ENCODE measurements around the gene RAP1GAP. TPM values are rescaled to one million over a fixed set of nuclear protein-coding genes. Genes with fewer than 3 reads are reported as not detected.

Gene RAP1GAP
- total RNA-seq, 2 experiments from 2014 or later = 0.20 to 0.44 TPM

DNA sequence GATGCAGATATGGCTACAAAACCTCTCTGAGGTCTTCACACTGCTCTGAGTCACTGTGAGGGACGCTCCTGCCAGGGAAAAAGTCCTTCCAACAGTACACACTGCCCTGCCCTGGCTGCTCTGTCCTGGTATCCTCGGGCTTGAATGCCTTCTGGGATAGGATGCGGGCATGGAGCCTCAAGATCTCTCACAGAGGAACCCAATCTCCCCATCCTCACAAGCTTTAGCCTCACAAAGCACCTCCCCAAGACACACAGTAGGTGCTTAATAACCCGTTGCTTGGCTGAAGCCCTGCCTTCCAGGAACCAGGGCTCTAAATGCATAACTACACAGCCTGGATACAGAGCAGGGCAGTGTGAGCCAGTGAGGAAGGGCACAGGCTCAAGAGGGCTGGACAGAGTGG is 9.2 kb downstream of the RAP1GAP start:
- intact Hi-C loops (cut with DNase I, micrococcal nuclease) = loop anchor here (1.0 to 10.0 kb wide), 11 partner anchors 122 to 443 kb away; partner anchors contain the start of genes USP48 (in 2 of the 2) and ALPL (in 1 of the 2)
- DNase-seq (peak in 1 of 14 experiments; percentile 6), ATAC-seq (ENCODE audit: poor library complexity) (no peak)
- POLR2A ChIA-PET = no interaction called here
- Histone ChIP-seq H3K4me1 (ENCODE audit: insufficient read depth, low read length) (peaks cover 8% of the 10 kb centered on the region), H3K36me3 (ENCODE audit: insufficient read depth, low read length) (no peaks in the 10 kb centered on the region), H3K9me3 (ENCODE audit: control insufficient read depth in 1 of 2, insufficient read depth in 1 of 2, low read length in 2 of 2) (peaks cover 0 to 9% of the 10 kb centered on the region in 2 experiments), H3K27me3 (ENCODE audit: control insufficient read depth in 1 of 2, insufficient read depth in 2 of 2, low read length in 2 of 2) (peaks cover 14 to 21% of the 10 kb centered on the region in 2 experiments), H3K27ac (ENCODE audit: low read depth in 1 of 2, low read length in 2 of 2) (no peak overlapping the region), H3K4me3 (ENCODE audit: low read length) (no peak overlapping the region)
- H3K4me3 Mint-ChIP-seq = no peak overlapping the region
- H3K9me3 Mint-ChIP-seq = no peaks in the 10 kb centered on the region
- TF ChIP-seq, protein P1, sequence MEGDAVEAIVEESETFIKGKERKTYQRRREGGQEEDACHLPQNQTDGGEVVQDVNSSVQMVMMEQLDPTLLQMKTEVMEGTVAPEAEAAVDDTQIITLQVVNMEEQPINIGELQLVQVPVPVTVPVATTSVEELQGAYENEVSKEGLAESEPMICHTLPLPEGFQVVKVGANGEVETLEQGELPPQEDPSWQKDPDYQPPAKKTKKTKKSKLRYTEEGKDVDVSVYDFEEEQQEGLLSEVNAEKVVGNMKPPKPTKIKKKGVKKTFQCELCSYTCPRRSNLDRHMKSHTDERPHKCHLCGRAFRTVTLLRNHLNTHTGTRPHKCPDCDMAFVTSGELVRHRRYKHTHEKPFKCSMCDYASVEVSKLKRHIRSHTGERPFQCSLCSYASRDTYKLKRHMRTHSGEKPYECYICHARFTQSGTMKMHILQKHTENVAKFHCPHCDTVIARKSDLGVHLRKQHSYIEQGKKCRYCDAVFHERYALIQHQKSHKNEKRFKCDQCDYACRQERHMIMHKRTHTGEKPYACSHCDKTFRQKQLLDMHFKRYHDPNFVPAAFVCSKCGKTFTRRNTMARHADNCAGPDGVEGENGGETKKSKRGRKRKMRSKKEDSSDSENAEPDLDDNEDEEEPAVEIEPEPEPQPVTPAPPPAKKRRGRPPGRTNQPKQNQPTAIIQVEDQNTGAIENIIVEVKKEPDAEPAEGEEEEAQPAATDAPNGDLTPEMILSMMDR (IDR thresholded peaks at IDR 0.05) = no peak
- H3K27me3 Mint-ChIP-seq = peaks cover 42% of the 10 kb centered on the region
- H3K27ac Mint-ChIP-seq = no peak overlapping the region
- no peaks in the 10 kb centered on the region for H3K36me3 Mint-ChIP-seq (ENCODE audit: low read depth)
- CTCF ChIA-PET = interaction anchor here (0.6 to 1.6 kb wide), 3 partner anchors 12 to 393 kb away, joined by 3 to 7 read pairs (median 4); partner anchors contain the start of genes CDC42 and USP48
- peaks cover 6% of the 10 kb centered on the region for H3K4me1 Mint-ChIP-seq (ENCODE audit: low read depth)

DNA sequence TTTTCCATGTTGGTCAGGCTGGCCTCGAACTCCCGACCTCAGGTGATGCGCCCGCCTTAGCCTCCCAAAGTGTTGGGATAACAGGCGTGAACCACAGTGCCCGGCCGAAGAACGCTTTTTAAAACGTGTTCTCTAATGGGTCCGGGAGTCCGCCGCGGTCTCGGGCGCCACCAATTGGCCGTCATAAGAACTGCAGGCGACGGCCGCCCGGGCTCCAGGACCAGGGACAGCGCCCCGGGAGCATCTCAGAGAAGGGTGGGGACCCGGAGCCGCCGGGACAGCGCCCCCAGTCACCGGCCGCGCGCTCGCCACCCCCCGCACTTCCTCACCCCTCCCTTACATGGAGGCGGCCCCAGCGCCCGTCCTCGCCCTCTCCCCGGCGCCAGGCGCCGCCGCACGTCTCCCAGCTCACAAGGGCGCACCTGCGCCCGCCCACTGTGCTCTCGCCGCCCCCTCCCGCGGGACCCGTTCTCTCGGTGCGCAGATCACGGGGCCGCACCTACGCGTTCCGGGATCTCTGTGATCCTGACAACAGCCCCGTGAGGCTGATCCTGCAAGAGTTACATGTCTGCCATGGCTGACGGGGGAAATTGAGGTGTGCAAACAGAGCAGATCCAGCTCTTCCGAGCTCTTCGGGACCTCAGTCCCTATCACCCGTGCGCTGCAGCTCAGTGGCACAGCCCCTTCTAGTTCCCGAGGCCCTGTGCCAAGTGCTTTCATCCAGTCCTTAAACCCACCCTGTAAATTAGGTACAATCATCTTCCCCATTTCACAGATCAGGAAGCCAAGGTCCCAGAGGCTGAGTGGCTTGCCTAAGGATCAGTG is 9.8 kb downstream of the RAP1GAP start:
- CTCF ChIA-PET = interaction anchor here (0.6 to 1.6 kb wide), 4 partner anchors 12 to 393 kb away, joined by 3 to 7 read pairs (median 4); partner anchors contain the start of genes ALPL, CDC42 and USP48
- Histone ChIP-seq H3K9me3 (ENCODE audit: control insufficient read depth in 1 of 2, insufficient read depth in 1 of 2, low read length in 2 of 2) (peaks cover 0 to 9% of the 10 kb centered on the region in 2 experiments), H3K4me3 (ENCODE audit: low read length) (no peak overlapping the region), H3K4me1 (ENCODE audit: insufficient read depth, low read length) (peaks cover 8% of the 10 kb centered on the region), H3K27ac (ENCODE audit: low read depth in 1 of 2, low read length in 2 of 2) (no peak overlapping the region), H3K27me3 (ENCODE audit: control insufficient read depth in 1 of 2, insufficient read depth in 2 of 2, low read length in 2 of 2) (peaks cover 9 to 17% of the 10 kb centered on the region in 2 experiments), H3K36me3 (ENCODE audit: insufficient read depth, low read length) (no peaks in the 10 kb centered on the region)
- Mint-ChIP-seq H3K4me1 (ENCODE audit: low read depth) (peaks cover 6% of the 10 kb centered on the region), H3K27me3 (peaks cover 35% of the 10 kb centered on the region), H3K36me3 (ENCODE audit: low read depth) (no peaks in the 10 kb centered on the region), H3K27ac (no peak overlapping the region), H3K9me3 (no peaks in the 10 kb centered on the region), H3K4me3 (peak overlapping the region; percentile 30)
- TF ChIP-seq, protein P1 (IDR thresholded peaks at IDR 0.05) = peak; percentile 81
- DNase-seq = peak; percentile 64 to 92 (median 77)
- ATAC-seq (ENCODE audit: poor library complexity) = peak; percentile 97
- intact Hi-C loops (cut with DNase I, micrococcal nuclease) = loop anchor here (1.0 to 10.0 kb wide), 11 partner anchors 123 to 443 kb away; partner anchors contain the start of genes USP48 (in 2 of the 2) and ALPL (in 1 of the 2)
- POLR2A ChIA-PET = no interaction called here

- no peak overlapping the region for H3K27ac Mint-ChIP-seq
- Histone ChIP-seq H3K4me1 (ENCODE audit: insufficient read depth, low read length) (peaks cover 8% of the 10 kb centered on the region), H3K27ac (ENCODE audit: low read depth in 1 of 2, low read length in 2 of 2) (no peak overlapping the region), H3K4me3 (ENCODE audit: low read length) (no peak overlapping the region), H3K36me3 (ENCODE audit: insufficient read depth, low read length) (no peaks in the 10 kb centered on the region), H3K27me3 (ENCODE audit: control insufficient read depth in 1 of 2, insufficient read depth in 2 of 2, low read length in 2 of 2) (peaks cover 5 to 6% of the 10 kb centered on the region in 2 experiments), H3K9me3 (ENCODE audit: control insufficient read depth in 1 of 2, insufficient read depth in 1 of 2, low read length in 2 of 2) (no peaks in the 10 kb centered on the region)
- POLR2A ChIA-PET = no interaction called here
- peaks cover 7% of the 10 kb centered on the region for H3K4me1 Mint-ChIP-seq (ENCODE audit: low read depth)
- H3K9me3 Mint-ChIP-seq = no peaks in the 10 kb centered on the region
- TF ChIP-seq, protein P1 (IDR thresholded peaks at IDR 0.05) = no peak
- intact Hi-C loops (cut with DNase I, micrococcal nuclease) = loop anchor here (2.0 to 10.0 kb wide), 9 partner anchors 125 to 441 kb away; partner anchors contain the start of genes USP48 (in 2 of the 2) and ALPL (in 1 of the 2)
- DNase-seq (no peak), ATAC-seq (ENCODE audit: poor library complexity) (no peak)
- CTCF ChIA-PET = interaction anchor here (1.5 kb wide), 1 partner anchor 148 kb away, joined by 3 read pairs; the partner anchor contains the start of gene ALPL
- no peak overlapping the region for H3K4me3 Mint-ChIP-seq
- H3K36me3 Mint-ChIP-seq (ENCODE audit: low read depth) = no peaks in the 10 kb centered on the region
- peaks cover 22% of the 10 kb centered on the region for H3K27me3 Mint-ChIP-seq
These were observed 11.5 kb downstream of the RAP1GAP start for GRCh38 chr1:21657456-21658190.

Data from CD4-positive, alpha-beta T cell (primary cell).